Liver (tissue), 3 donors: Measurements from ENCODE around the gene TBC1D10A.
"Not testable (repeated sequence)": the region's sequence is repeated elsewhere in the genome, so short reads cannot be mapped to it uniquely, and the experiment has no call there.

Source experiments
- RAD21 ChIP-seq, 2 donors: IDR thresholded peaks; 2 replicates each; pipeline ENCODE4 v1.6.1; 2016; ENCODE audit warnings: antibody characterized with exemption in 2 of 2, mild to moderate bottlenecking in 2 of 2
- TAF1 ChIP-seq: conservative IDR thresholded peaks from 2 replicates; pipeline ENCODE4 v1.6.1; 2016; ENCODE audit warnings: antibody characterized with exemption, mild to moderate bottlenecking
- TF ChIP-seq, protein P1 (sequence below): fragments of 150-350 bp; IDR thresholded peaks from 2 replicates; pipeline ENCODE4 v1.5.1; 2017; ENCODE audit warnings: improper control_type of control experiment, low read depth, low read length; ENCODE audit not compliant: missing input control
- donor health status: healthy.
- donor health status: healthy.

GRCh38 chr22:30338341-30338740, 11.6 kb upstream of the TBC1D10A start:
- TF ChIP-seq TAF1; RAD21 (IDR thresholded peaks at IDR 0.05): not testable (repeated sequence)
- TF ChIP-seq, protein P1, sequence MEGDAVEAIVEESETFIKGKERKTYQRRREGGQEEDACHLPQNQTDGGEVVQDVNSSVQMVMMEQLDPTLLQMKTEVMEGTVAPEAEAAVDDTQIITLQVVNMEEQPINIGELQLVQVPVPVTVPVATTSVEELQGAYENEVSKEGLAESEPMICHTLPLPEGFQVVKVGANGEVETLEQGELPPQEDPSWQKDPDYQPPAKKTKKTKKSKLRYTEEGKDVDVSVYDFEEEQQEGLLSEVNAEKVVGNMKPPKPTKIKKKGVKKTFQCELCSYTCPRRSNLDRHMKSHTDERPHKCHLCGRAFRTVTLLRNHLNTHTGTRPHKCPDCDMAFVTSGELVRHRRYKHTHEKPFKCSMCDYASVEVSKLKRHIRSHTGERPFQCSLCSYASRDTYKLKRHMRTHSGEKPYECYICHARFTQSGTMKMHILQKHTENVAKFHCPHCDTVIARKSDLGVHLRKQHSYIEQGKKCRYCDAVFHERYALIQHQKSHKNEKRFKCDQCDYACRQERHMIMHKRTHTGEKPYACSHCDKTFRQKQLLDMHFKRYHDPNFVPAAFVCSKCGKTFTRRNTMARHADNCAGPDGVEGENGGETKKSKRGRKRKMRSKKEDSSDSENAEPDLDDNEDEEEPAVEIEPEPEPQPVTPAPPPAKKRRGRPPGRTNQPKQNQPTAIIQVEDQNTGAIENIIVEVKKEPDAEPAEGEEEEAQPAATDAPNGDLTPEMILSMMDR = not testable (repeated sequence)
